ENCODE results near the gene IFI16. TPM values are rescaled to one million over a fixed set of nuclear protein-coding genes. Genes with fewer than 3 reads are reported as not detected.

IFI16 gene
- polyA plus RNA-seq, 2 of the 4 experiments (the other 2 are of a cell fraction), result 1.5 to 3.3 TPM

- no peak for TF ChIP-seq ATOH8 (CRISPR knock-in tag; IDR thresholded peaks at IDR 0.05; ENCODE audit: low read depth)
- TF ChIP-seq HOXB5 (CRISPR knock-in tag; IDR thresholded peaks at IDR 0.05), result no peak
Measured at GRCh38 chr1:159068886-159069285, 59.2 kb downstream of the IFI16 start (continued).

GRCh38 chr1:159071970-159072582 lies 62.4 kb downstream of the IFI16 start:
- FAIRE-seq (peak; percentile 61), DNase-seq (ENCODE audit: low read depth in 1 of 2, low spot score in 1 of 2) (peak; percentile 40 to 69), ATAC-seq (peak; percentile 84 to 86)
- H3K9me3 ChIP-seq, result no peaks in the 10 kb centered on the region
- POLR2A ChIA-PET, result no interaction called here
- TF ChIP-seq HOXB13 (CRISPR knock-in tag; IDR thresholded peaks at IDR 0.05; ENCODE audit: low read depth), result no peak
- TF ChIP-seq ELK1 (IDR thresholded peaks at IDR 0.05; ENCODE audit: low read depth, low read length), result no peak
- TF ChIP-seq CTCF (IDR thresholded peaks at IDR 0.05), result peak; percentile 65
- TF ChIP-seq JUNB (IDR thresholded peaks at IDR 0.05), result no peak
- no peak for TF ChIP-seq HES2 (IDR thresholded peaks at IDR 0.05)
- peak; percentile 32; the same call in 2 of the 3 replicates for TF ChIP-seq SMC3 (IDR thresholded peaks at IDR 0.05)
- peak; percentile 65 to 75 for TF ChIP-seq RAD21 (conservative IDR thresholded peaks at IDR 0.05 in 1 of 2, IDR thresholded peaks at IDR 0.05 in 1 of 2)
- TF ChIP-seq E2F6 (IDR thresholded peaks at IDR 0.05; ENCODE audit: borderline replicate concordance, low read depth), result no peak
- TF ChIP-seq REST (IDR thresholded peaks at IDR 0.05), result no peak
- no peak for TF ChIP-seq CBX8 (IDR thresholded peaks at IDR 0.05)
- no peak for TF ChIP-seq FOSB (CRISPR knock-in tag; IDR thresholded peaks at IDR 0.05)
- no peaks in the 10 kb centered on the region for H3K4me1 ChIP-seq
- CTCF ChIA-PET, result interaction anchor here (0.6 to 3.9 kb wide), 27 partner anchors 8 to 1285 kb away, joined by 3 to 24 read pairs (median 3); partner anchors contain the start of gene OR6K6
- no peak overlapping the region for H3K27ac ChIP-seq
- no peak overlapping the region for H3K4me3 ChIP-seq
- H3K4me2 ChIP-seq, result no peak overlapping the region

GRCh38 chr1:159076438-159077119 lies 66.9 kb downstream of the IFI16 start, which contains the start of gene AIM2:
Gene AIM2, minus strand, starts transcription at chr1:159076766. Its CDS starts 3,267 bp downstream, at chr1:159073499.
- Histone ChIP-seq H3K27ac (no peak within 1 kb of the TSS), H3K4me2 (no peak within 1 kb of the TSS), H3K9me3 (no peaks in the 10 kb centered on the region), H3K4me3 (no peak within 1 kb of the TSS), H3K4me1 (no peaks in the 10 kb centered on the region)
- FAIRE-seq (no peak), DNase-seq (ENCODE audit: low read depth in 1 of 2, low spot score in 1 of 2) (no peak), ATAC-seq (no peak)
- POLR2A ChIA-PET, result no interaction called here
- 48% methylated on average over 6 of the region's 6 CpGs for WGBS (ENCODE audit: missing lambda C conversion rate)
- CTCF ChIA-PET, result no interaction called here
- TF ChIP-seq GATA3 (IDR thresholded peaks at IDR 0.05; ENCODE audit: borderline replicate concordance) (no peak), MAFK (IDR thresholded peaks at IDR 0.05; ENCODE audit: partially characterized antibody) (no peak), PBX3 (IDR thresholded peaks at IDR 0.05) (no peak), HOXA7 (CRISPR knock-in tag; IDR thresholded peaks at IDR 0.05) (no peak), REST (IDR thresholded peaks at IDR 0.05) (no peak), HOXB5 (CRISPR knock-in tag; IDR thresholded peaks at IDR 0.05) (no peak), EHMT2 (IDR thresholded peaks at IDR 0.05; ENCODE audit: low read depth) (no peak), NPAS2 (CRISPR knock-in tag; IDR thresholded peaks at IDR 0.05; ENCODE audit: borderline replicate concordance) (no peak)
